GM12872 (cell line): ENCODE measurements around the gene CSF2.

Experiments used
- CTCF ChIP-seq: IDR thresholded peaks from 3 replicates; pipeline ENCODE4 v1.5.1; 2011; ENCODE audit warnings: low read depth, mild to moderate bottlenecking, low read length, moderate library complexity; ENCODE audit not compliant: insufficient read depth

Gene CSF2

GRCh38 chr5:132109494-132110053 lies 36.0 kb downstream of the CSF2 start:
- no peak for TF ChIP-seq CTCF

GRCh38 chr5:132110195-132110594 lies 36.6 kb downstream of the CSF2 start:
- no peak for TF ChIP-seq CTCF

GRCh38 chr5:132110930-132111329 lies 37.3 kb downstream of the CSF2 start:
- TF ChIP-seq CTCF = no peak

- no peak for TF ChIP-seq CTCF
These were observed 38.5 kb downstream of the CSF2 start for GRCh38 chr5:132112111-132112510.

DNA sequence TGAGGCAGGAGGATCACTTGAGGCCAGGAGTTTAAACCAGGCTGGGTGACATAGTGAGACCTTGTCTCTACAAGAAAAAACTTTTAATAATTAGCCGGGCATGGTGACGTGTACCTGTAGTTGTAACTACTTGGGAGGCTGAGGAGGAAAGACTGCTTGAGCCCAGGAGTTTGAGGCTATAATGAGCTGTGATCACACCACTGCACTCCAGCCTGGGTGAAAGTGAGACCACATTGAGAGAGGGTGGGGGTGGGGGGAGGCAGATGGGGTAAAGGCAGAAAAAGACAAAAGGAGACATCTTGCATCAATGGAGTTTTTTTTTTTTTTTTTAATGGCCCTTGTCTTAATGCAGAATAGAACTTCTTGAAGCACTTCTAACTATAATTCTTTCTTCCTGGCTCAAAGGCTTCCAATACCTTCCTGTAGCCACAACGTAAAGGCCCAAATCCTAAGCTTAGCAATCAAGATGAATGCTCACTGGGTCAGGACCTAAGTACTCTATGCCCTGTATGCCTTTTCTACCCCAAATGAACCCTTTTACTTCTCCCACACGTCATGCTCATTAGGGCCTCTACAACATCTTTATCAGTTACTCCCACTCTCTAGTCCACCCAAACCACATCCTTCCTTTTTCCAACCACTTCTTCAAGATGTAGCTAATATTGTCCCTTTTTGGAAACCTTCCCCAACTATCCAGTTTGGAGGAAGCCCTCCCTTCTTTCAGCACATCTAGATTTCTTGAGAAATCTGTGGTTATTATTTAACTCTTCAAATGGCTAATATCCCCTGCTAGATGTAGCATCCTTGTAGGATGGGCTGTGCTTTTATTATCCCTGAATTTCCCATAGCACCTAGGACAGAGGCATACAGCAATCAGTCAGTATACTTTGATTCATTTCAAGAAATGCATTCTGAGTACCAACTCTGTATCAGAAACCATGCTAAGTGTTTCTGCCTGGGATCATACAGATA lies 40.8 kb downstream of the CSF2 start:
- TF ChIP-seq CTCF = no peak

DNA sequence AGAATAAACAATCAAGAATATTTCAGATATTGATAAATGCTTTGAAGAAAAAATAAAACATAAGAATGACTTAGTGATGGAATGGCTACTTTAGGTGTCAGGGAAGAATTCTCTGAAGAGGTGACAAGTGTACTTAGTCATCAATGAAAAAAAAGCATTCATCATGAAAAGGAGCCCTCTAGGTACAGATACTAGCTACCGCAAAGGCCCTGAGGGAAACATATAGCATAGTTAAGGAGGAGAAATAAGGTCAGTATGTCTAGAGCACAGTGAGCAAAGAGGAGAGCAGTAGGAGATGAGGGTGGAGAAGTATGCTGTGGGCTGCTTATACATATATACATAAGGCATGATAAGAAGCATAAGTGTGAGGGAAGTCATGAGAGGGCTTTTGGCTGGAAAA lies 41.8 kb downstream of the CSF2 start:
- no peak for TF ChIP-seq CTCF

GRCh38 chr5:132116072-132116471 lies 42.5 kb downstream of the CSF2 start:
- TF ChIP-seq CTCF = no peak
